GM12878 (cell line): ENCODE measurements around the gene CCT6B. TPM values are rescaled to one million over a fixed set of nuclear protein-coding genes. Genes with fewer than 3 reads are reported as not detected.

Experiments
- CBX3 ChIP-seq: fragments of 200-600 bp; sonication (generic); IDR thresholded peaks from 2 replicates; pipeline ENCODE4 v1.6.1; 2016; ENCODE audit warnings: low read depth, borderline replicate concordance
- CBX5 ChIP-seq: sonication (generic); IDR thresholded peaks from 2 replicates; pipeline ENCODE4 v1.6.1; 2016; ENCODE audit warnings: low read depth, moderate library complexity, mild to moderate bottlenecking, inconsistent platforms
- E2F8 ChIP-seq: fragments of 450-650 bp; IDR thresholded peaks from 2 replicates; pipeline ENCODE4 v1.6.1; 2018; ENCODE audit warnings: mild to moderate bottlenecking, low read depth, moderate library complexity; ENCODE audit not compliant: partially characterized antibody
- EZH2 ChIP-seq: IDR thresholded peaks from 2 replicates; pipeline ENCODE4 v1.6.1; 2012; ENCODE audit warnings: low read depth, mild to moderate bottlenecking, control low read depth, inconsistent platforms, low read length, borderline replicate concordance; ENCODE audit not compliant: control insufficient read depth
- FOS ChIP-seq: IDR thresholded peaks from 3 replicates; pipeline ENCODE4 v1.6.1; 2011; ENCODE audit warnings: borderline replicate concordance; ENCODE audit not compliant: insufficient read length; ENCODE audit errors: extremely low read depth
- GATAD2B ChIP-seq: fragments of 450-650 bp; conservative IDR thresholded peaks from 2 replicates; pipeline ENCODE4 v1.6.1; 2017; ENCODE audit warnings: low read depth, mild to moderate bottlenecking, moderate library complexity
- IKZF2 ChIP-seq, 2 experiments: fragments of 450-650 bp; IDR thresholded peaks; 2 replicates each; pipeline ENCODE4 v1.6.1; 2017; ENCODE audit warnings: mild to moderate bottlenecking in 2 of 2, moderate library complexity in 2 of 2
- JUND ChIP-seq: IDR thresholded peaks from 2 replicates; pipeline ENCODE4 v1.6.1; 2012; ENCODE audit warnings: low read depth, mild to moderate bottlenecking, low read length, improper control_type of control experiment, moderate library complexity
- NFXL1 ChIP-seq: fragments of 450-650 bp; IDR thresholded peaks from 2 replicates; pipeline ENCODE4 v1.6.1; 2017; ENCODE audit warnings: antibody characterized with exemption, mild to moderate bottlenecking, borderline replicate concordance
- NR2C2 ChIP-seq: IDR thresholded peaks from 2 replicates; pipeline ENCODE4 v1.6.1; 2011; ENCODE audit warnings: borderline replicate concordance, low read depth; ENCODE audit not compliant: control insufficient read depth, insufficient read length
- RCOR1 ChIP-seq: conservative IDR thresholded peaks from 2 replicates; pipeline ENCODE4 v1.6.1; 2012; ENCODE audit warnings: low read depth, low read length, improper control_type of control experiment
- SRF ChIP-seq, 2 experiments: IDR thresholded peaks; 2 replicates each; pipeline ENCODE4 v1.6.1; 2011; ENCODE audit warnings: low read depth in 2 of 2, low read length in 2 of 2, mild to moderate bottlenecking in 1 of 2, moderate library complexity in 1 of 2
- TAF1 ChIP-seq: IDR thresholded peaks from 2 replicates; pipeline ENCODE4 v1.6.1; 2011; ENCODE audit warnings: mild to moderate bottlenecking, low read depth, low read length, borderline replicate concordance
- USF1 ChIP-seq: IDR thresholded peaks from 2 replicates; pipeline ENCODE4 v1.6.1; 2011; ENCODE audit warnings: borderline replicate concordance, low read depth, mild to moderate bottlenecking, moderate library complexity, mixed read lengths, low read length; ENCODE audit not compliant: insufficient read depth; ENCODE audit errors: extremely low read length
- YY1 ChIP-seq: IDR thresholded peaks from 2 replicates; pipeline ENCODE4 v1.6.1; 2011; ENCODE audit warnings: low read depth, mild to moderate bottlenecking, low read length
- ZBTB40 ChIP-seq: fragments of 450-650 bp; IDR thresholded peaks from 2 replicates; pipeline ENCODE4 v1.6.1; 2016; ENCODE audit warnings: mild to moderate bottlenecking, moderate library complexity, borderline replicate concordance
- ZNF274 ChIP-seq: IDR thresholded peaks from one replicate; pipeline ENCODE4 v1.8.0; 2011; ENCODE audit not compliant: insufficient read length, insufficient read depth
- polyA plus RNA-seq, 11 experiments: library from polyadenylated mRNA; depleted of rRNA in 4 of 11; unstranded in 6 of 11; stranded (reverse) in 5 of 11; fragments of >200 nt; fragmentation: Nextera tagmentation in 4 of 11; fragmentation: Illumina TruSeq in 1 of 11; extraction: Ambion mirVana in 4 of 11; extraction: Trizol in 1 of 11; gene quantifications; 1 replicate in 1 of 11; 2 replicates in 10 of 11; pipeline versions ENCODE4 v1.2.1 to v1.2.3, GENCODE V29; 2011 to 2016; ENCODE audit warnings: inconsistent platforms in 2 of 11, missing spikeins in 2 of 11, low read depth in 1 of 11
- total RNA-seq, 4 experiments: library from RNA; depleted of rRNA in 3 of 4; stranded (reverse); fragments of >200 nt in 3 of 4; fragmentation: Illumina TruSeq in 1 of 4; extraction: Trizol in 1 of 4; gene quantifications; 2 replicates each; pipeline versions ENCODE4 v1.2.1 to v1.2.3, GENCODE V29; 2013 to 2021
- TF ChIP-seq, protein P1 (sequence below): fragments of 450-650 bp; IDR thresholded peaks from 2 replicates; pipeline ENCODE4 v1.6.1; 2018; ENCODE audit warnings: borderline replicate concordance, mild to moderate bottlenecking; ENCODE audit not compliant: partially characterized antibody

CCT6B gene
- total and polyA plus RNA-seq, 10 of the 15 experiments (the other 5 are each of a cell fraction or from before 2014, with no cell fraction given) = 1.6 to 6.1 (median 2.6) TPM

- TF ChIP-seq ZBTB40 = peak; percentile 94
- TF ChIP-seq CBX3 = no peak
- TF ChIP-seq IKZF2 (IDR thresholded peaks at IDR 0.05) = no peak; a peak in 1 of 4 replicates
- no peak for TF ChIP-seq ZNF274
- TF ChIP-seq NFXL1 = no peak
- peak; percentile 96 for TF ChIP-seq YY1
- no peak for TF ChIP-seq USF1
- TF ChIP-seq TAF1 = peak; percentile 97
- TF ChIP-seq, protein P1, sequence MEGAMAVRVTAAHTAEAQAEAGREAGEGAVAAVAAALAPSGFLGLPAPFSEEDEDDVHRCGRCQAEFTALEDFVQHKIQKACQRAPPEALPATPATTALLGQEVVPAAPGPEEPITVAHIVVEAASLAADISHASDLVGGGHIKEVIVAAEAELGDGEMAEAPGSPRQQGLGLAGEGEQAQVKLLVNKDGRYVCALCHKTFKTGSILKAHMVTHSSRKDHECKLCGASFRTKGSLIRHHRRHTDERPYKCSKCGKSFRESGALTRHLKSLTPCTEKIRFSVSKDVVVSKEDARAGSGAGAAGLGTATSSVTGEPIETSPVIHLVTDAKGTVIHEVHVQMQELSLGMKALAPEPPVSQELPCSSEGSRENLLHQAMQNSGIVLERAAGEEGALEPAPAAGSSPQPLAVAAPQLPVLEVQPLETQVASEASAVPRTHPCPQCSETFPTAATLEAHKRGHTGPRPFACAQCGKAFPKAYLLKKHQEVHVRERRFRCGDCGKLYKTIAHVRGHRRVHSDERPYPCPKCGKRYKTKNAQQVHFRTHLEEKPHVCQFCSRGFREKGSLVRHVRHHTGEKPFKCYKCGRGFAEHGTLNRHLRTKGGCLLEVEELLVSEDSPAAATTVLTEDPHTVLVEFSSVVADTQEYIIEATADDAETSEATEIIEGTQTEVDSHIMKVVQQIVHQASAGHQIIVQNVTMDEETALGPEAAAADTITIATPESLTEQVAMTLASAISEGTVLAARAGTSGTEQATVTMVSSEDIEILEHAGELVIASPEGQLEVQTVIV = no peak
- peak; percentile 78 for TF ChIP-seq E2F8
- no peak for TF ChIP-seq JUND
- no peak for TF ChIP-seq RCOR1
- no peak for TF ChIP-seq EZH2
- TF ChIP-seq NR2C2 = no peak
- no peak for TF ChIP-seq CBX5
- peak in 1 of 2 experiments; percentile 67; a peak in 2 of 4 replicates for TF ChIP-seq SRF (IDR thresholded peaks at IDR 0.05; ENCODE audit: low read depth in 2 of 2, low read length in 2 of 2)
- peak; percentile 25; the same call in 1 of the 2 replicates for TF ChIP-seq GATAD2B
- TF ChIP-seq FOS = no peak
Observed at GRCh38 chr17:34961093-34961911, at the start of gene CCT6B, which contains the start of gene ZNF830 (continued).
